DOHH2 (cell line): ENCODE data around the gene ARL8B.

ENCODE experiments used
- CTCF ChIP-seq: fragments of 200-600 bp; sonication (generic); IDR thresholded peaks from one replicate; pipeline ENCODE4 v1.5.1; 2014; ENCODE audit warnings: antibody characterized with exemption, mild to moderate bottlenecking, low read depth, low read length; ENCODE audit not compliant: poor library complexity, severe bottlenecking
- EZH2phosphoT487 ChIP-seq: fragments of 200-600 bp; sonication (generic); IDR thresholded peaks from 2 replicates; pipeline ENCODE4 v1.6.1; 2017; ENCODE audit warnings: borderline replicate concordance, mild to moderate bottlenecking, antibody characterized with exemption, low read length, moderate library complexity, mixed read lengths

GRCh38 chr3:5172018-5172417 is 49.9 kb downstream of the ARL8B start:
- TF ChIP-seq CTCF (no peak), EZH2phosphoT487 (no peak)
